GM12878 (cell line): ENCODE measurements around the gene IFT88. TPM values are rescaled to one million over a fixed set of nuclear protein-coding genes. Genes with fewer than 3 reads are reported as not detected.

Experiments
- CEBPZ ChIP-seq: fragments of 150-350 bp; IDR thresholded peaks from 2 replicates; pipeline ENCODE4 v1.6.1; 2016; ENCODE audit warnings: low read depth, low read length
- IKZF1 ChIP-seq: fragments of 450-650 bp; conservative IDR thresholded peaks from 2 replicates; pipeline ENCODE4 v1.6.1; 2017; ENCODE audit warnings: antibody characterized with exemption, mild to moderate bottlenecking
- KDM1A ChIP-seq: fragments of 200-600 bp; sonication (generic); IDR thresholded peaks from 2 replicates; pipeline ENCODE4 v1.6.1; 2016; ENCODE audit warnings: borderline replicate concordance
- MLLT1 ChIP-seq: fragments of 450-650 bp; IDR thresholded peaks from 2 replicates; pipeline ENCODE4 v1.6.1; 2016; ENCODE audit warnings: mild to moderate bottlenecking
- MYC ChIP-seq: IDR thresholded peaks from 2 replicates; pipeline ENCODE4 v1.6.1; 2011; ENCODE audit warnings: mild to moderate bottlenecking, low read length, moderate library complexity, inconsistent platforms; ENCODE audit not compliant: insufficient read depth, insufficient replicate concordance, insufficient read length, severe bottlenecking
- NFYA ChIP-seq: IDR thresholded peaks from 2 replicates; pipeline ENCODE4 v1.6.1; 2011; ENCODE audit warnings: low read depth, mild to moderate bottlenecking, low read length, improper control_type of control experiment, borderline replicate concordance
- NFYB ChIP-seq: IDR thresholded peaks from 2 replicates; pipeline ENCODE4 v1.6.1; 2011; ENCODE audit warnings: low read depth, mild to moderate bottlenecking, low read length, improper control_type of control experiment, moderate library complexity; ENCODE audit not compliant: insufficient read depth
- NRF1 ChIP-seq: conservative IDR thresholded peaks from 2 replicates; pipeline ENCODE4 v1.6.1; 2011; ENCODE audit warnings: mild to moderate bottlenecking, low read depth, low read length, improper control_type of control experiment
- RELB ChIP-seq: fragments of 450-650 bp; IDR thresholded peaks from 2 replicates; pipeline ENCODE4 v1.6.1; 2017; ENCODE audit warnings: low read depth, mild to moderate bottlenecking, moderate library complexity
- SIN3A ChIP-seq: IDR thresholded peaks from 2 replicates; pipeline ENCODE4 v1.6.1; 2012; ENCODE audit warnings: low read depth, low read length, improper control_type of control experiment
- SP1 ChIP-seq: IDR thresholded peaks from one replicate; pipeline ENCODE4 v1.6.1; 2011; ENCODE audit warnings: low read depth, low read length
- SREBF2 ChIP-seq: IDR thresholded peaks from 2 replicates; pipeline ENCODE4 v1.6.1; 2012; ENCODE audit warnings: mild to moderate bottlenecking, low read length
- TARDBP ChIP-seq: IDR thresholded peaks from 2 replicates; pipeline ENCODE4 v1.6.1; 2016; ENCODE audit warnings: borderline replicate concordance
- ZBTB11 ChIP-seq: fragments of 450-650 bp; formaldehyde crosslinking; IDR thresholded peaks from 2 replicates; pipeline ENCODE4 v1.5.0; 2022; ENCODE audit warnings: mild to moderate bottlenecking, missing genetic modification characterization
- ZBTB33 ChIP-seq: fragments of 450-650 bp; IDR thresholded peaks from 2 replicates; pipeline ENCODE4 v1.6.1; 2017; ENCODE audit warnings: mild to moderate bottlenecking
- ZNF207 ChIP-seq: fragments of 450-650 bp; IDR thresholded peaks from 2 replicates; pipeline ENCODE4 v1.6.1; 2014; ENCODE audit warnings: antibody characterized with exemption, mild to moderate bottlenecking, borderline replicate concordance
- ZNF384 ChIP-seq: IDR thresholded peaks from 2 replicates; pipeline ENCODE4 v1.6.1; 2012; ENCODE audit warnings: low read depth, mild to moderate bottlenecking, low read length, improper control_type of control experiment, borderline replicate concordance
- polyA plus RNA-seq, 11 experiments: library from polyadenylated mRNA; depleted of rRNA in 4 of 11; unstranded in 6 of 11; stranded (reverse) in 5 of 11; fragments of >200 nt; fragmentation: Nextera tagmentation in 4 of 11; fragmentation: Illumina TruSeq in 1 of 11; extraction: Ambion mirVana in 4 of 11; extraction: Trizol in 1 of 11; gene quantifications; 1 replicate in 1 of 11; 2 replicates in 10 of 11; pipeline versions ENCODE4 v1.2.1 to v1.2.3, GENCODE V29; 2011 to 2016; ENCODE audit warnings: inconsistent platforms in 2 of 11, missing spikeins in 2 of 11, low read depth in 1 of 11
- total RNA-seq, 4 experiments: library from RNA; depleted of rRNA in 3 of 4; stranded (reverse); fragments of >200 nt in 3 of 4; fragmentation: Illumina TruSeq in 1 of 4; extraction: Trizol in 1 of 4; gene quantifications; 2 replicates each; pipeline versions ENCODE4 v1.2.1 to v1.2.3, GENCODE V29; 2013 to 2021

The IFT88 gene
- total and polyA plus RNA-seq, 10 of the 15 experiments (the other 5 are each of a cell fraction or from before 2014, with no cell fraction given), result 2.9 to 5.6 (median 4.1) TPM

- TF ChIP-seq ZBTB11 (CRISPR knock-in tag), result no peak
- no peak for TF ChIP-seq KDM1A
- TF ChIP-seq TARDBP, result no peak
- no peak for TF ChIP-seq MYC
- no peak for TF ChIP-seq SREBF2
- TF ChIP-seq NFYA, result no peak
- no peak for TF ChIP-seq CEBPZ
- no peak for TF ChIP-seq ZNF384
- TF ChIP-seq NFYB, result no peak
- 0 out of 2 replicates have a peak, but pooled peaks have one; percentile 23 for TF ChIP-seq NRF1
- TF ChIP-seq ZNF207, result no peak
- no peak for TF ChIP-seq SP1
- TF ChIP-seq ZBTB33, result no peak
- TF ChIP-seq IKZF1, result peak; percentile 65
- no peak for TF ChIP-seq MLLT1
- no peak for TF ChIP-seq SIN3A
- TF ChIP-seq RELB, result no peak
Observed at GRCh38 chr13:20703780-20704458, 137.0 kb downstream of the IFT88 start (continued).
